HepG2 (cell line): ENCODE measurements around the gene PLXDC2. TPM values are rescaled to one million over a fixed set of nuclear protein-coding genes. Genes with fewer than 3 reads are reported as not detected.

Experiments
- ATAC-seq: fragments of 200-7000 bp; cut with Tn5 transposase; 3 replicates; pipeline ENCODE4 v1.9.1; 2020; ENCODE audit warnings: mild to moderate bottlenecking, moderate library complexity
- BruUV-seq: library from RNA; stranded (reverse); fragments of 400-500 nt; replicated peaks from 2 replicates; lab custom pipeline; 2021; lab: Mats Ljungman, UMichigan
- CTCF ChIA-PET: fragments of 300-600 bp; formaldehyde crosslinking; extraction: SDS; loops from one replicate; lab custom pipeline; 2021; ENCODE audit warnings: low total read pairs, inconsistent platforms, low intra/inter-chr PET ratio; lab: Yijun Ruan, JAX
- POLR2A ChIA-PET: fragments of 350-600 bp; sonication (Branson Sonifier 250); formaldehyde crosslinking; loops from one replicate; lab custom pipeline; 2020; ENCODE audit warnings: antibody characterized with exemption, inconsistent platforms; lab: Yijun Ruan, JAX
- DNase-seq: peaks from one replicate; pipeline ENCODE4 v3.0.0-alpha.2; 2015; ENCODE audit warnings: low spot score
- FAIRE-seq: peaks from 3 replicates; lab custom pipeline; 2011; peaks lifted over from hg19 to GRCh38; lab: Jason Lieb, UNC
- H2AFZ ChIP-seq: one replicate; pipeline ENCODE4 v1.6.1; 2011; ENCODE audit warnings: low read length, inconsistent platforms
- H3K27ac ChIP-seq: fragments of 300-600 bp; 3 replicates; pipeline ENCODE4 v1.8.0; 2011; ENCODE audit warnings: mixed run types, mild to moderate bottlenecking, mixed read lengths, low read length, inconsistent platforms; ENCODE audit not compliant: insufficient read depth; ENCODE audit errors: extremely low read length
- H3K27me3 ChIP-seq, 2 experiments: fragments of 200-600 bp in 1 of 2; 2 replicates in 1 of 2; 3 replicates in 1 of 2; pipeline versions ENCODE4 v1.6.0 to v1.8.0; 2011; ENCODE audit warnings: low read length in 2 of 2, mild to moderate bottlenecking in 2 of 2, moderate library complexity in 2 of 2, inconsistent platforms in 1 of 2; ENCODE audit not compliant: insufficient read depth in 2 of 2, control insufficient read depth in 1 of 2
- H3K36me3 ChIP-seq, 2 experiments: fragments of 200-600 bp in 1 of 2; replicated peaks in 1 of 2; 2 replicates in 1 of 2; 3 replicates in 1 of 2; pipeline versions ENCODE4 v1.5.1 to v1.8.0; 2011; ENCODE audit warnings: low read length in 2 of 2, inconsistent platforms in 1 of 2; ENCODE audit not compliant: insufficient read depth in 2 of 2, control insufficient read depth in 1 of 2
- H3K4me1 ChIP-seq: 2 replicates; pipeline ENCODE4 v1.5.1; 2012; ENCODE audit warnings: low read length, inconsistent platforms; ENCODE audit not compliant: insufficient read depth
- H3K4me2 ChIP-seq: 2 replicates; pipeline ENCODE4 v1.6.0; 2011; ENCODE audit warnings: low read depth, low read length, inconsistent platforms
- H3K4me3 ChIP-seq, 3 experiments: fragments of 200-600 bp in 1 of 3; sonication (generic), shearing (Covaris generic) in 1 of 3; replicated peaks in 1 of 3; 2 replicates each; pipeline ENCODE4 v1.5.1; 2011 to 2016; ENCODE audit warnings: low read length in 3 of 3, inconsistent platforms in 2 of 3, low read depth in 2 of 3, mild to moderate bottlenecking in 2 of 3, control low read depth in 1 of 3, mixed read lengths in 1 of 3; ENCODE audit not compliant: insufficient read depth in 1 of 3
- H3K79me2 ChIP-seq: one replicate; pipeline ENCODE4 v1.6.1; 2011; ENCODE audit warnings: low read length, inconsistent platforms; ENCODE audit not compliant: insufficient read depth
- H3K9ac ChIP-seq: 2 replicates; pipeline ENCODE4 v1.6.0; 2011; ENCODE audit warnings: mild to moderate bottlenecking, low read depth, low read length, inconsistent platforms; ENCODE audit not compliant: insufficient read depth
- H3K9me3 ChIP-seq: 2 replicates; pipeline ENCODE4 v1.5.1; 2012; ENCODE audit warnings: mild to moderate bottlenecking, low read length
- H4K20me1 ChIP-seq: 2 replicates; pipeline ENCODE4 v1.6.0; 2011; ENCODE audit warnings: inconsistent platforms, mild to moderate bottlenecking, low read length, moderate library complexity; ENCODE audit not compliant: insufficient read depth
- AHDC1 ChIP-seq: sonication (generic); formaldehyde crosslinking; IDR thresholded peaks from 2 replicates; pipeline ENCODE4 v1.5.1; 2020; ENCODE audit warnings: mild to moderate bottlenecking, missing genetic modification reagents, borderline replicate concordance
- CREB1 ChIP-seq, 2 experiments: fragments of 450-650 bp in 1 of 2; IDR thresholded peaks; 2 replicates each; pipeline ENCODE4 v1.6.1; 2016 to 2017; ENCODE audit warnings: control low read depth in 1 of 2, mild to moderate bottlenecking in 1 of 2, missing compliant biosample characterization in 1 of 2, missing genetic modification characterization in 1 of 2
- DR1 ChIP-seq: sonication (generic); formaldehyde crosslinking; IDR thresholded peaks from 2 replicates; pipeline ENCODE4 v1.8.0; 2021; ENCODE audit warnings: mild to moderate bottlenecking, missing genetic modification reagents, inconsistent platforms
- FOXP1 ChIP-seq, 2 experiments: fragments of 450-650 bp in 1 of 2; IDR thresholded peaks; 2 replicates each; pipeline ENCODE4 v1.6.1; 2017 to 2018; ENCODE audit warnings: antibody characterized with exemption in 1 of 2
- TBL1XR1 ChIP-seq: fragments of 150-350 bp; IDR thresholded peaks from 2 replicates; pipeline ENCODE4 v1.6.1; 2014; ENCODE audit warnings: borderline replicate concordance, low read length; ENCODE audit not compliant: partially characterized antibody
- TFAP4 ChIP-seq: sonication (generic); IDR thresholded peaks from 2 replicates; pipeline ENCODE4 v1.6.1; 2016; ENCODE audit warnings: low read depth, borderline replicate concordance
- THRA ChIP-seq: sonication (generic); formaldehyde crosslinking; IDR thresholded peaks from 2 replicates; pipeline ENCODE4 v1.4.0; 2020; ENCODE audit warnings: missing genetic modification reagents, borderline replicate concordance
- UBTF ChIP-seq: sonication (generic); formaldehyde crosslinking; IDR thresholded peaks from 2 replicates; pipeline ENCODE4 v1.4.0; 2020; ENCODE audit warnings: mild to moderate bottlenecking, missing genetic modification reagents
- ZKSCAN8 ChIP-seq: IDR thresholded peaks from 2 replicates; pipeline ENCODE4 v1.6.1; 2016; ENCODE audit warnings: borderline replicate concordance, missing genetic modification reagents, missing compliant biosample characterization
- ZMYM4 ChIP-seq: sonication (generic); formaldehyde crosslinking; IDR thresholded peaks from 2 replicates; pipeline ENCODE4 v1.8.1; 2023; ENCODE audit warnings: mild to moderate bottlenecking, missing genetic modification reagents
- ZNF101 ChIP-seq: sonication (generic); formaldehyde crosslinking; IDR thresholded peaks from 2 replicates; pipeline ENCODE4 v1.4.0; 2020; ENCODE audit warnings: mild to moderate bottlenecking, low read depth, missing genetic modification reagents, borderline replicate concordance
- WGBS: methylation state at CpG from one replicate; pipeline ENCODE4 v1.1.6; 2017; ENCODE audit warnings: low lambda C conversion rate; 5-methylcytosine and 5-hydroxymethylcytosine counted together
- in situ Hi-C: cut with HindIII; loops from 2 replicates; pipeline ENCODE4 v1.10.0; 2017; ENCODE audit warnings: low pct_unique_long_range_greater_than_20kb; ENCODE audit not compliant: extremely low pct_ligation_motif_present
- intact Hi-C: fragments of 100-400 bp; cut with micrococcal nuclease; formaldehyde crosslinking; loops from one replicate; pipeline ENCODE4 v1.10.0; 2022; ENCODE audit not compliant: unreplicated experiment
- polyA plus RNA-seq, 8 experiments: library from polyadenylated mRNA; depleted of rRNA in 3 of 8; stranded (reverse) in 7 of 8; unstranded in 1 of 8; fragments of >200 nt; fragmentation: Illumina TruSeq in 4 of 8; extraction: Trizol in 4 of 8; gene quantifications; 2 replicates each; pipeline versions ENCODE4 v1.2.1 to v1.2.3, GENCODE V29; 2011 to 2016; ENCODE audit warnings: low read depth in 4 of 8, missing spikeins in 1 of 8, mixed read lengths in 1 of 8; ENCODE audit not compliant: insufficient read depth in 1 of 8
- total RNA-seq, 5 experiments: library from RNA; depleted of rRNA; stranded (reverse); fragments of >200 nt; fragmentation: Illumina TruSeq; extraction: Trizol; gene quantifications; 2 replicates each; pipeline ENCODE4 v1.2.3, GENCODE V29; 2016; ENCODE audit warnings: low read depth in 1 of 5

The PLXDC2 gene
- total and polyA plus RNA-seq, 2 of the 13 experiments (the other 11 are each of a cell fraction or from before 2014, with no cell fraction given) = 2.1 to 2.4 TPM

GRCh38 chr10:20088061-20088701, 271.9 kb downstream of the PLXDC2 start:
- intact Hi-C loops = loop anchor here (10.0 kb wide), 1 partner anchor 63 kb away; no protein-coding TSS in a partner anchor
- Histone ChIP-seq H3K4me3 (no peak overlapping the region), H4K20me1 (no peaks in the 10 kb centered on the region), H3K4me2 (no peak overlapping the region), H3K27me3 (no peaks in the 10 kb centered on the region), H3K4me1 (peaks cover 22% of the 10 kb centered on the region), H3K9ac (no peak overlapping the region), H3K79me2 (no peaks in the 10 kb centered on the region), H3K36me3 (no peaks in the 10 kb centered on the region), H3K27ac (no peak overlapping the region), H2AFZ (no peak overlapping the region), H3K9me3 (peaks cover 11% of the 10 kb centered on the region; the same call in 1 of the 2 replicates)
- in situ Hi-C loops = no loop called here
- ChIA-PET POLR2A (no interaction called here), CTCF (no interaction called here)
- BruUV-seq = no TSS peak
- no peak for FAIRE-seq
- ATAC-seq = peak; percentile 90
- peak; percentile 80 for DNase-seq
- 91% methylated on average over 1 of the region's 1 CpG for WGBS
- TF ChIP-seq ZMYM4 (CRISPR knock-in tag) (peak; percentile 35; the same call in 1 of the 2 replicates), TBL1XR1 (peak; percentile 27), THRA (CRISPR knock-in tag) (peak; percentile 15; the same call in 1 of the 2 replicates), AHDC1 (CRISPR knock-in tag) (peak; percentile 42; the same call in 1 of the 2 replicates), CREB1 (IDR thresholded peaks at IDR 0.05) (no peak), CREB1 (CRISPR knock-in tag; IDR thresholded peaks at IDR 0.05) (no peak), FOXP1 (IDR thresholded peaks at IDR 0.05) (no peak), FOXP1 (CRISPR knock-in tag; IDR thresholded peaks at IDR 0.05) (peak; percentile 80), ZKSCAN8 (peak; percentile 27; the same call in 1 of the 2 replicates), DR1 (no peak), ZNF101 (CRISPR knock-in tag) (no peak), TFAP4 (peak; percentile 90), UBTF (no peak)
